Measurements from ENCODE around the gene ZCCHC14. TPM values are rescaled to one million over a fixed set of nuclear protein-coding genes. Genes with fewer than 3 reads are reported as not detected.

Gene ZCCHC14
- total and polyA plus RNA-seq, 2 of the 13 experiments (the other 11 are each of a cell fraction or from before 2014, with no cell fraction given), result 12.4 to 12.5 TPM

DNA sequence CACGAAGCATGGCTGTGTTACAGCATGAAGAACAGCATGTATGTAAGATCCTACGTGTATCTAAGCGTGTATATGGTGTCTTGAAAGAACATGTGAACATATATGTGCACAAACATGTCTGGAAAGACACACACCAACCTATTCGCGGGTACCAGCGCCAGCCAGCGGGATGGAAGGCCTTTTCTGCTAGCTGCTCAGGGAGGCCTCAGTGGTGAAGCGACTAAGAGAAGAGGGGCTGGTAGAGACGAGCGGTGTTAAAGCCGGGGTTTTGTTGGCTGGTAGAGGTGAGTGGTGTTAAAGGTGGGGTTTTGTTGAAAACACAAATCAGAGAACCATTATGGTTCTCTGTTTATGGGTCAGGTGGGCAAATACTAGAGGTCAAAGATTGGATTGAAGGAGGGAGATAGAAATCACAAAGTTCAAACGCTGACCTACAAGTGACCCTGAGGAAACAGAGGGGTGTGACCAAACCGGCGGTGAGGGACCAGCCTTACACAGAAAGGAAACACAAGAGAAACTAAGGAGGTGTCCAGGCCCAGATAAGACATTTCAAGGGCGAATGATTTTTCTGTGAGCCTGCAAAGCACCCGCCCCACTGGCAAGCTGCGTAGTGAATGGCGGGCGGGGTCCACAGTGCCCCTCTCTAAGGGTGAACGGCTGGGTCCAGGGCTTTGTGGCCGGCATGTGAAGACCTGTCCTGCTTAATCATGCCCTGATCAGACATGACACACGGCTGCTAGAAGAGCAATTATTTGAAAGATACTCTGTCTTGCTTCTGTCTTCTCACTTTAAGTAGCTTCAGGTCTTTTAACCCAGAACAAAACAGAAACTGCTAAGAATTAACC lies 8.1 kb downstream of the ZCCHC14 start (continued):
- TF ChIP-seq, protein P1, sequence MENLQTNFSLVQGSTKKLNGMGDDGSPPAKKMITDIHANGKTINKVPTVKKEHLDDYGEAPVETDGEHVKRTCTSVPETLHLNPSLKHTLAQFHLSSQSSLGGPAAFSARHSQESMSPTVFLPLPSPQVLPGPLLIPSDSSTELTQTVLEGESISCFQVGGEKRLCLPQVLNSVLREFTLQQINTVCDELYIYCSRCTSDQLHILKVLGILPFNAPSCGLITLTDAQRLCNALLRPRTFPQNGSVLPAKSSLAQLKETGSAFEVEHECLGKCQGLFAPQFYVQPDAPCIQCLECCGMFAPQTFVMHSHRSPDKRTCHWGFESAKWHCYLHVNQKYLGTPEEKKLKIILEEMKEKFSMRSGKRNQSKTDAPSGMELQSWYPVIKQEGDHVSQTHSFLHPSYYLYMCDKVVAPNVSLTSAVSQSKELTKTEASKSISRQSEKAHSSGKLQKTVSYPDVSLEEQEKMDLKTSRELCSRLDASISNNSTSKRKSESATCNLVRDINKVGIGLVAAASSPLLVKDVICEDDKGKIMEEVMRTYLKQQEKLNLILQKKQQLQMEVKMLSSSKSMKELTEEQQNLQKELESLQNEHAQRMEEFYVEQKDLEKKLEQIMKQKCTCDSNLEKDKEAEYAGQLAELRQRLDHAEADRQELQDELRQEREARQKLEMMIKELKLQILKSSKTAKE (CRISPR knock-in tag; IDR thresholded peaks at IDR 0.05; ENCODE audit: borderline replicate concordance), result no peak
- TF ChIP-seq, protein P2, sequence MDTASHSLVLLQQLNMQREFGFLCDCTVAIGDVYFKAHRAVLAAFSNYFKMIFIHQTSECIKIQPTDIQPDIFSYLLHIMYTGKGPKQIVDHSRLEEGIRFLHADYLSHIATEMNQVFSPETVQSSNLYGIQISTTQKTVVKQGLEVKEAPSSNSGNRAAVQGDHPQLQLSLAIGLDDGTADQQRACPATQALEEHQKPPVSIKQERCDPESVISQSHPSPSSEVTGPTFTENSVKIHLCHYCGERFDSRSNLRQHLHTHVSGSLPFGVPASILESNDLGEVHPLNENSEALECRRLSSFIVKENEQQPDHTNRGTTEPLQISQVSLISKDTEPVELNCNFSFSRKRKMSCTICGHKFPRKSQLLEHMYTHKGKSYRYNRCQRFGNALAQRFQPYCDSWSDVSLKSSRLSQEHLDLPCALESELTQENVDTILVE (CRISPR knock-in tag; IDR thresholded peaks at IDR 0.05), result no peak
- TF ChIP-seq ZNF451 (CRISPR knock-in tag; IDR thresholded peaks at IDR 0.05) (no peak), ZNF496 (CRISPR knock-in tag; IDR thresholded peaks at IDR 0.05; ENCODE audit: insufficient replicate concordance) (no peak), NFE2 (CRISPR knock-in tag; IDR thresholded peaks at IDR 0.05) (no peak), SAP130 (CRISPR knock-in tag; IDR thresholded peaks at IDR 0.05; ENCODE audit: low read depth) (peak; percentile 57; the same call in 1 of the 2 replicates), ZNF460 (CRISPR knock-in tag; IDR thresholded peaks at IDR 0.05; ENCODE audit: borderline replicate concordance) (no peak), ZNF232 (CRISPR knock-in tag; IDR thresholded peaks at IDR 0.05; ENCODE audit: borderline replicate concordance) (no peak), MEIS1 (CRISPR knock-in tag; IDR thresholded peaks at IDR 0.05; ENCODE audit: borderline replicate concordance) (no peak), NFE2L1 (CRISPR knock-in tag; IDR thresholded peaks at IDR 0.05; ENCODE audit: borderline replicate concordance) (no peak), ERF (CRISPR knock-in tag; IDR thresholded peaks at IDR 0.05) (no peak), ZNF572 (CRISPR knock-in tag; IDR thresholded peaks at IDR 0.05) (no peak), HNRNPLL (IDR thresholded peaks at IDR 0.05; ENCODE audit: low read depth, low read length, poor library complexity, severe bottlenecking) (no peak), HOXD1 (CRISPR knock-in tag; IDR thresholded peaks at IDR 0.05) (no peak), RFXANK (CRISPR knock-in tag; IDR thresholded peaks at IDR 0.05) (no peak), ZNF501 (CRISPR knock-in tag; IDR thresholded peaks at IDR 0.05) (no peak)
- TF ChIP-seq, protein P3, sequence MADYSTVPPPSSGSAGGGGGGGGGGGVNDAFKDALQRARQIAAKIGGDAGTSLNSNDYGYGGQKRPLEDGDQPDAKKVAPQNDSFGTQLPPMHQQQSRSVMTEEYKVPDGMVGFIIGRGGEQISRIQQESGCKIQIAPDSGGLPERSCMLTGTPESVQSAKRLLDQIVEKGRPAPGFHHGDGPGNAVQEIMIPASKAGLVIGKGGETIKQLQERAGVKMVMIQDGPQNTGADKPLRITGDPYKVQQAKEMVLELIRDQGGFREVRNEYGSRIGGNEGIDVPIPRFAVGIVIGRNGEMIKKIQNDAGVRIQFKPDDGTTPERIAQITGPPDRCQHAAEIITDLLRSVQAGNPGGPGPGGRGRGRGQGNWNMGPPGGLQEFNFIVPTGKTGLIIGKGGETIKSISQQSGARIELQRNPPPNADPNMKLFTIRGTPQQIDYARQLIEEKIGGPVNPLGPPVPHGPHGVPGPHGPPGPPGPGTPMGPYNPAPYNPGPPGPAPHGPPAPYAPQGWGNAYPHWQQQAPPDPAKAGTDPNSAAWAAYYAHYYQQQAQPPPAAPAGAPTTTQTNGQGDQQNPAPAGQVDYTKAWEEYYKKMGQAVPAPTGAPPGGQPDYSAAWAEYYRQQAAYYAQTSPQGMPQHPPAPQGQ (CRISPR knock-in tag; IDR thresholded peaks at IDR 0.05; ENCODE audit: borderline replicate concordance), result no peak
- TF ChIP-seq, protein P4, sequence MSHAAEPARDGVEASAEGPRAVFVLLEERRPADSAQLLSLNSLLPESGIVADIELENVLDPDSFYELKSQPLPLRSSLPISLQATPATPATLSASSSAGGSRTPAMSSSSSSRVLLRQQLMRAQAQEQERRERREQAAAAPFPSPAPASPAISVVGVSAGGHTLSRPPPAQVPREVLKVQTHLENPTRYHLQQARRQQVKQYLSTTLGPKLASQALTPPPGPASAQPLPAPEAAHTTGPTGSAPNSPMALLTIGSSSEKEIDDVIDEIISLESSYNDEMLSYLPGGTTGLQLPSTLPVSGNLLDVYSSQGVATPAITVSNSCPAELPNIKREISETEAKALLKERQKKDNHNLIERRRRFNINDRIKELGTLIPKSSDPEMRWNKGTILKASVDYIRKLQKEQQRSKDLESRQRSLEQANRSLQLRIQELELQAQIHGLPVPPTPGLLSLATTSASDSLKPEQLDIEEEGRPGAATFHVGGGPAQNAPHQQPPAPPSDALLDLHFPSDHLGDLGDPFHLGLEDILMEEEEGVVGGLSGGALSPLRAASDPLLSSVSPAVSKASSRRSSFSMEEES (CRISPR knock-in tag; IDR thresholded peaks at IDR 0.05), result no peak
- TF ChIP-seq, protein P5, sequence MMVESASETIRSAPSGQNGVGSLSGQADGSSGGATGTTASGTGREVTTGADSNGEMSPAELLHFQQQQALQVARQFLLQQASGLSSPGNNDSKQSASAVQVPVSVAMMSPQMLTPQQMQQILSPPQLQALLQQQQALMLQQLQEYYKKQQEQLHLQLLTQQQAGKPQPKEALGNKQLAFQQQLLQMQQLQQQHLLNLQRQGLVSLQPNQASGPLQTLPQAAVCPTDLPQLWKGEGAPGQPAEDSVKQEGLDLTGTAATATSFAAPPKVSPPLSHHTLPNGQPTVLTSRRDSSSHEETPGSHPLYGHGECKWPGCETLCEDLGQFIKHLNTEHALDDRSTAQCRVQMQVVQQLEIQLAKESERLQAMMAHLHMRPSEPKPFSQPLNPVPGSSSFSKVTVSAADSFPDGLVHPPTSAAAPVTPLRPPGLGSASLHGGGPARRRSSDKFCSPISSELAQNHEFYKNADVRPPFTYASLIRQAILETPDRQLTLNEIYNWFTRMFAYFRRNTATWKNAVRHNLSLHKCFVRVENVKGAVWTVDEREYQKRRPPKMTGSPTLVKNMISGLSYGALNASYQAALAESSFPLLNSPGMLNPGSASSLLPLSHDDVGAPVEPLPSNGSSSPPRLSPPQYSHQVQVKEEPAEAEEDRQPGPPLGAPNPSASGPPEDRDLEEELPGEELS (CRISPR knock-in tag; IDR thresholded peaks at IDR 0.05), result peak; percentile 44; the same call in 1 of the 2 replicates

All from HepG2 (cell line).